Epidermal melanocyte (primary cell): ENCODE data around the gene PGA5.

Source experiments
- DNase-seq: peaks from one replicate; pipeline ENCODE4 v3.0.0; 2011; ENCODE audit warnings: low spot score; ENCODE audit not compliant: insufficient read length

PGA5 gene

DNA sequence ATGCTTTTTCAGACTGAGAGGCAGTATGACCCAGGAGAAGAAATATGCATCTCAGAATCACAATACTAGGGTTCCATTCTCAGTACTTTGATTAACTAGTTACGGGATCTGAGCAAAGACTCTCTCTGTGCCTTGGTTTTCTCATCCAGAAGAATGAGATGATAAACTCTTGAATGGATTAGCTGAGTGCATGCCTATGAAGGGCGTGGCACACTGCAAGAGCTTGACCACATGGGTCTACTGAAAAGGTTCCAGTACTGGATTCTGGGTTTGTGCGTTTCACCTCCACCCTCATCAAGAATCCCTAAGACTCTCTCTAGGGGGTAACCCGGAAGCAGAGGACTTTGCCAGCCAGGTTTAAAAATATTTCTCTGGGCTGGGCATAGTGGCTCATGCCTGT is 25.6 kb downstream of the PGA5 start:
- no peak for DNase-seq

- DNase-seq: no peak
Observed at GRCh38 chr11:61267437-61267841, 26.5 kb downstream of the PGA5 start.

DNA sequence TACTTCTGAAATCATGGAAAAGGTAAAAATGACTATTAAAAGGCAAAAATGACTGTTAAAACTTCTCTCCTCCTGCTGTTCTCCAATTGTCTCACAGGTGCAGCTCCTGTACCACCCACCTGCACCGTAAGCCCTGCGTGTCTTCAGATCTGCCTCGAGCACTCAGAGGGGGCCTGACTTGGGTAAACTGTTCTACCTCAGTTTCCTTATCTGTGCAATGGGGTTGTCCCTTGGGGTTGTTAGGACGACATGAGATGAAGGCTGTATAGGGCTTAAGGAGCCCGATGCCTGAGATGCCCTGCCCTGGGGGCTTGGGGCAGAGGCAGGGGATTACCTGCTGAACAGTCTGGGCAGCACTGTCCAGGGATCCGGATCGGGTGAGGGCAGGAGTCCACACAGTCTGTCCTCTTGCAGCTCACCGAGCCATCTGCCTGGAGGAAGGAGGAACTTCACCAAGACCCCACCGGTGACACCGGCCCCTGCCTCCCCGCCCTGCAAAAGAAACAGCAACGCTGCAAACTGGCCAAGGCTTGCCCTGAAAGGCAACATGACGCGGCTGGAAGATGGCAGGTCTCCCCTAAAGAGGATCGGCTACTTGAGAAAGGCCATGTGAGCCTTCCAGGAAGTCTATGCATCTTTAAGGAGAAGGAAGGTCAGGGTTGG is 27.7 kb downstream of the PGA5 start:
- no peak for DNase-seq

GRCh38 chr11:61270354-61271076 is 29.5 kb downstream of the PGA5 start:
- DNase-seq: no peak

- no peak for DNase-seq
Observed at GRCh38 chr11:61272731-61273130, 31.8 kb downstream of the PGA5 start.

DNA sequence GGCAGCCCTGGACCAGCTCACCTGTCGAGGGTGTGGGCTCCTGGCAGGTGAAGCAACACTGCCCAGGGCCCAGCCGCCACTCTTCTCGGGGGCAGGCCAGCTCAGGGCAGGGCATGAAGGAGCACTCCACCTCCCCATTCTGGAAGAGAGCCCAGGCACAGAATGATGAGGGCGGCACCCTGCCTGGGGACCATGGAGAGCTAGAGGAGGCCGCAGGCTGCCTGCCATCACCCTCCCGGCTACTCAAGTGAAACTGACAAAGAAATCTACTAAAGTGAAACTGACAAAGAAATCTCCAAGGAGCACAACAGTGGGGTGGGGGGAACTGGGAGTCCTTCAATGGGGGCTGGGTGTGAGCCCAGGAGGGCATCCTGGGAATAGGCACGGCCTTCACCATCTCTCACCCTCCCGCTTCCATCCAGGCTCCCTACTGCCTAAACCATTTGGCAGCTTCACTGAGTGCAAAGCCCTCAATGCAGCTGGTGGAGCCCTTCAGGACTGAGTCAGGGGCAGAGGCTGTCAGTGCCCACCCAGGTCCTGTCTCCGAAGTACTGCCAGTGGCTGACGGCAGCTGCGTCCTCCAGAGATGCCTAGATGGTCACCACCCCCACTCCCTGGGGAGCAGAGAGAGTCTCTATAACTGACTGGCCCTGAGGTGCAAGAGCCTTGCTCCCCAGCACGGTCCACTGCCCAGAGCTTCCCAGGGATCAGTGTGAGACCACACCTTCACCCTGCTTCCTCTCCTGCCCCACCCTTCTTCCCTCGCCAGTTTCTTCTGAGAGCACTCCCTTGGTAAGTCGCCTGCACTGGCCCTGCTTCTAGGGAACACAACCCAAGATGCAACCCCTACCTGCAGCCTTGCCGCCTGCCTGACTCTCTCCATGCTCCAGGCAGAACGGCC is 32.5 kb downstream of the PGA5 start:
- DNase-seq: no peak

GRCh38 chr11:61274084-61274483 is 33.1 kb downstream of the PGA5 start:
- DNase-seq: no peak

DNA sequence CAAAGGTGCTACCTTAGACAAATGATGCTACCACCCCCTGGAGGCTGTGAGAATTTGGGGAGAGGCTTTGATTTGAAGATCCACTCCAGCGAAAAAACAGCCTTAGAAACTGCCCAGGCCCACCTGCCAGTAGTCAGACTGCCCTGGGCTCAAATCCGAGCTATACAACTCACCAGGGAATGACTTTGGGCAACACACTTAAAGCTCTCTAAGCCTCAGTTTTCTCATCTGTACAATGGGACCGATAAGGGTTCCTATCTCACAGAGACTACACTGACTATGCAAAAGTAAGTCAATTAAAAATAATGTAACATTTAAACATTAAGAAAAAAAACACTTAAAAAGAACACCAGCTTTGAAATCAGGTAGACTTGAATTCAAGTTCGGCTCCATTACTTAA is 34.2 kb downstream of the PGA5 start:
- no peak for DNase-seq

DNA sequence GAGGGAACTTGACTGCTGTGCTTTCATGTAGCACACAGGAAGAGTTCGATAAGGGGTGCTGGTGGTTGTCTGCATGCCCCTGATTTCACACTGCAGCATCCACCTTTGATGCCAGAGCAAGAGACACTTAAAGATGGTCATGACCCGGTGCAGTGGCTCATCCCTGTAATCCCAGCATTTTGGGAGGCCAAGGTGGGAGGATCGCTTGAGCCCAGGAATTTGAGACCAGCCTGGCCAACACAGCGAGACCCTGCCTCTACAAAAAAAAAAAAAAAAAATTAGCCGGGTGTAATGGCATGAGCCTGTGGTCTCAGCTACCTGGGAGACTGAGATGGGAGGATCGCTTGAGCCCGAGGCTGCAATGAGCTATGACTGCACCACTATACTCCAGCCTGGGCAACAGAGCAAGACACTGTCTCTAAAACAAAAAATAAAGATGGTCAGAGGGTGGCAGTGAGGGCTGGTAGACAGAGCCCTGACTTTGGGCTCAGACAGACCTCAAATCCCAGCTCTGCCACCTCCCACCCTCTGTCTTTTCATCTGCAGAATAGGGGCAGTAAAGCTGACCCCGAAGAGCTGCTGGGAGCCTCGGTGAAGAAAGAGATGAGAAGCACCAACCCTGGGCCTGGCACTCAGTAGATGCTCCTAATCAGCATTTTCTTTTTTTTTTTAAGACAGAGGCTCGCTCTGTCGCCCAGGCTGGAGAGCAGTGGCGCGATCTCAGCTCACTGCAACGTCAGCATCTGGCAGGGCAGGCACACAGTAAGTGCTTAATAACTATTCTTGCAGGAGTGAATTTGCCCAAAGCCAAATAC is 36.4 kb downstream of the PGA5 start:
- no peak for DNase-seq

DNA sequence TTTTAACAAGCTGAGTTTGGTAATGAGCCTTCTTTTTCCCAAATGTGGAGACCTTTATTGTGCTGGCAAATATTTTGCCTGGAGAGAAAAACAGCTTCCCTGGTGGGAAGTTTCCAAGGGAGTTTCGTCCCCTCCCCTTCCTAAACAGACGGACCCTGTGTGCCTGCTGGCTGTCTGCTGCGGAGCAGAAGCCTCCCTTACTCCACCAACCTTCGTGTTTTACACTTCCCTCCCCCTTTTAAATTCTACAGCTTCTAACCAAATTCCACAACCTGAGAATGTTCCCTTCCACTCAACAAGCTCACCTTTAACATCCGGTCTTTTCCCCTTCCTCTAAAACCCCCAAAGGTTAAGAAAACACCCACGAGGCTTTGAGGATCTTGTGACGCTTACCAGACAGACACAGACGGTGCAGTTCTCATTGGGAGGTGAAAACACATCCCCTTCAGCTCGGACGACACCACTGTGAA is 37.1 kb downstream of the PGA5 start:
- peak; percentile 32 for DNase-seq

GRCh38 chr11:61279934-61280659 is 39.1 kb downstream of the PGA5 start:
- no peak for DNase-seq

DNA sequence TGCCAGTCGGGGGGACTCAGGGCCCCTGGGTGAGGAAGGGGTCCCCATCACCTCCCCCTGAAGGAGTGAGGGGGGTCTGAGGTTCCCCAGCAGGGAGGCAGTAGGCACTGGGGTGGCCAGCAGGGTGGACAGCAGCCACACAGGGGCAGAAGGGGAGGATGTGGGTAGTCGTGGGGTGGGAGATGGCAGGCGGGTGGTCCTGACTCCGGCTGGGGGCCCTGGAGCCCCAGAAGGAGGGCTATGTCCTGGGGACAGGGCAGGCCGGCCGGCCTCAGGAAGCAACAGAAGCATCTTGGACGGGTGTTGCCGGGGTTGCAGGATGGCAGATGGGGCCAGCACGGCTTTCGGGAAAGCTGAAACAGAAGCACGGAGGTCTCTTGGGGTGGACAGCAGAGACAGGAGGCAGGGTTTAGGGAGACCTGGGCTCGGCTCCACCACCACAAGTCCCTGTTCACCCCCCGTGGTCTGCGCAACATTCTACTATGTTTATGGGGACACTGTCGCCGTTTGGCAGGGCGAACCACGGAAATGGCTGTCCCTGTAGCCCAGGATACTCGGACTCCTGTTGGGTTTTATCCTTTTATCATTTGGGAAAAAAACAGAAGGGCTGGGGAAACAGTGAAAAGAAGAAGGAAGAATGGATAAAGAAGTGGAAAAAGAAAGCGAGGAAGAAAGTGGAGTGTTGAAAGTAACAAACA is 40.1 kb downstream of the PGA5 start:
- no peak for DNase-seq

DNA sequence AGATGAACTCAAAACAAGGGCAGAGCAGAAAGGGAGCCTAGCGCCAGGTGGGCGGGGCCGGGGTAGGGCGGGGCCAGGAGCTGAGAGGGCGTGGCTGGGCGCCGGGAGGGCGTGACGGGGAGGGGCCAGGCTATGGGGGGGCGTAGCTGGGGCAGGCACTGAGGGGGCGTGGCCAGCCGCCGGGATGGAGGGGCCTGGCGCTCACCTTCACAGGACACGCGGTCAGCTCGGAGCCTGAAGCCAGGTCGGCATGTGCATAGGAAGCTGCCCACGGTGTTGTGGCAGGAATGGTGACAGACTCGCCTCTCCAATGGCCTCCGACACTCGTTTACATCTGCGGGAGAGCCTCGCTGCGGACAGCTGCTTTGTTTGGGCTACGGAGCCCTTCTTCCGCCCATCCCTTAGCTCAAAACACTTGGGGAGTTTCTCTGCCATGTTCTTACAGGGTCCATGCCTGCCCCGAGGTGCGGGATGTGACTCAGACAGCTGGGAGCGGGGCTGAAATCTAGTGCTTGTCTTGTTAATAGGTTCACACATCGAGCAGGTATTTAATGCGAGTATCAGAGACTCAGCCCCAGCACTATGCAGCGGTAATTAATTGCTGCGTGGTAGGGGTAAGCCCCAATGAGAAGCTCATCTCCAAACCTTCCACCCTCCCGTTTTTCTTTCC is 40.7 kb downstream of the PGA5 start:
- DNase-seq: no peak

- no peak for DNase-seq
Observed at GRCh38 chr11:61283613-61284012, 42.6 kb downstream of the PGA5 start.

DNA sequence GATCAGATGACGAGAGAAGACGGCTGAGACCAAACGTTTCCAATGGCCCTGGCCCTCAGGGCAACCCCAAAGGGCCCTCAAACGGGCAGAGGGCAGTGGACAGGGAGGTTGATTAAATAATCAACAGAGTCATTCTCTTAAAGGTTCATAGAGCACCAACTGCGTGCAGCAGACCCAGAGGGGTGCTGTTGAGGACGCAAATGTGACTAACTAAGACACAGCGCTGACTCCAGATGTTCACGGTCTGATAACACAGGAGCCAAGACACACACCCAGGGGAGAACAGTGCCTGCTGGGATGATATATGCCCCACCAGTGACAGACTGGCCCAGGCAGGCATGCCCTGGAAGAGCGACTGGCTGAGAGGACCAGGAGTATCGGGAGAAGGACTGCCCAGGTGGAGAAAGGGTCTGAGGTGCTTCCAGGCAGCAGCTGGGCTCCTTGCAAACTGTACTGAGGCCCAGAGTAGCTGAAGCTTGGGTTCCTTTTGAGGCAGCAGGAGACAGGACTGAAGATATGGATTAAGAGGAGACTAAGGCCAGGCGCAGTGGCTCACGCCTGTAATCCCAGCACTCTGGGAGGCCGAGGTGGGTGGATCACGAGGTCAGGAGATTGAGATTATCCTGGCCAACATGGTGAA is 46.5 kb downstream of the PGA5 start:
- no peak for DNase-seq

DNA sequence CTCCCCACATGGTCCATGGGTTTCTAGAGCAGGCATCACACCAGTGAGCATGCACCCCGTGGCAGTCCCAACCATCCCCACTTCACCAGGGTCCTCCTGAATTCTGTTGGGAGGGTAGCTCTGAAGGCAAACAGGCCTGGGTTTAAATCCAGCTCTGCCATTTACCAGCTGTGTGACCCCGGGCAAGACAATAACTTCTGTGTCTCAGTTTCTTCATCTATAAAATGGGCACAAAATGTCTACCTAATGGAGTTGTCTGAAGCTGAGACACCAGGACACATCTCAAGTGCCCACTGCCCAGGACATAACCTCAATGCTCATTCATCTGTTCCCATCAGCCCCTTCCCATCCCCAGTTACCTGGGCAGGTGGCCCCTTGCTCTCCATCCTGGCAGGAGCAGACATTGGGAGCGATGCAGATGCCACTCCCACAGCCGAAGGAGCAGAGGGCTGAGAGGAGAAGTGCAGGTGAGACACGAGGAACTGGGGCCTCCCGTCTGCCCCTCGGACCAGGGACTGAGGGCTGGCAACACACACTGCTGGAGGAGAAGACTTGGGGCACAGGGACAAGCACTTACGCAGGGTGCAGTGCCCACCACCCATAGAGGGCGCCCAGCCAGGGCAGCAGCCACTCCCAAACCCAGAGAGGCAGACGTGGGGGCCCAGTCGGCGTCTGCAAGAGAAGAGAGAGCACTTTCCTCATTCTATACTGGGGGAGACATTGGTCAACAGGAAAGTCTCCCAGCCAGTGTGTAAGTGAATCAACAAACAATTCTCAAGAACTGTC is 50.1 kb downstream of the PGA5 start:
- DNase-seq: no peak

GRCh38 chr11:61292356-61292755 is 51.4 kb downstream of the PGA5 start:
- no peak for DNase-seq
